BLaER1 (cell line): ENCODE measurements around the gene FAM222B.
"Not testable (repeated sequence)": the region's sequence is repeated elsewhere in the genome, so short reads cannot be mapped to it uniquely, and the experiment has no call there.

ENCODE experiments used
- H3K27ac ChIP-seq: shearing (Covaris generic); formaldehyde crosslinking; 2 replicates; pipeline ENCODE4 v1.8.1; 2022
- H3K27me3 ChIP-seq: shearing (Covaris generic); formaldehyde crosslinking; 2 replicates; pipeline ENCODE4 v1.8.1; 2022
- H3K36me3 ChIP-seq: shearing (Covaris generic); formaldehyde crosslinking; 2 replicates; pipeline ENCODE4 v1.8.1; 2022
- H3K4me1 ChIP-seq: shearing (Covaris generic); formaldehyde crosslinking; 2 replicates; pipeline ENCODE4 v1.8.1; 2022
- H3K4me2 ChIP-seq: shearing (Covaris generic); formaldehyde crosslinking; 2 replicates; pipeline ENCODE4 v1.8.1; 2022
- H3K4me3 ChIP-seq: shearing (Covaris generic); formaldehyde crosslinking; 2 replicates; pipeline ENCODE4 v1.8.1; 2022
- H3K9ac ChIP-seq: shearing (Covaris generic); formaldehyde crosslinking; 2 replicates; pipeline ENCODE4 v1.8.1; 2022
- H3K9me3 ChIP-seq: shearing (Covaris generic); formaldehyde crosslinking; 2 replicates; pipeline ENCODE4 v1.8.1; 2022
- H4K20me1 ChIP-seq: shearing (Covaris generic); formaldehyde crosslinking; 2 replicates; pipeline ENCODE4 v1.8.1; 2022
- Cebpa-rat ChIP-seq: shearing (Covaris generic); IDR thresholded peaks from 2 replicates; pipeline ENCODE4 v1.8.1; 2022

The FAM222B gene

DNA sequence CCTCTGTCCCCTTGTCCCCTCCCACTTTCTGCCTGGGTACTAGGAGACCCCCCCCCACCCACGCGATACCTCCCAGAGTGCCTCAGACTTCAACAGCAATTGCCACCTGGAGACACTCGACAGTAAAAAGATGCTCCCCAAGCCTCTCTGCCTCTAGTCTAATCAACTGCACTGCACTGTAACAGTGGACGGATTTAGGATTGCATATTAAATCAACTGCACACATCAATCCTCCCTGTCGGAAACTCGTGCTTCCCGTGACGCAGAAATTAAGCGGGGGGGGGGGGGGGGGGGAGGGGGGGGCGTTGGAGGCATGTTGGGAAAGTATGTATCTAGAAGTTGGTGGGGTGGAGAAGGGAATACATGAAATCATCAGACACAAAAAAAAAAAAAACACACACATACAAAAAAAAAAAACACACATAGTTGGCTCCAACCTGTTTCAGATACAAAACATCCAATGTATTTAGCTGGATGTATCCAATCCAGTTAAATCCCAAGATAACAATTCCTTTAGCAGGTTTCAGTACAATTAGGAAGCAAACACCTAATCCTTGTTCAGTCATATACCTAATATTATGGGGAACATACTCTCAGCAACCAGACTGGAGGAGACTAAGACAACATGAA lies 29.7 kb downstream of the FAM222B start:
- no peak for TF ChIP-seq Cebpa-rat
- peak overlapping the region; percentile 87 for H3K27ac ChIP-seq
- H3K4me2 ChIP-seq, result peak overlapping the region; percentile 75
- H3K4me1 ChIP-seq, result peaks cover 50% of the 10 kb centered on the region
- peak overlapping the region; percentile 88 for H3K9ac ChIP-seq
- H3K4me3 ChIP-seq, result peak overlapping the region; percentile 88
- no peaks in the 10 kb centered on the region for H3K9me3 ChIP-seq
- no peaks in the 10 kb centered on the region for H3K27me3 ChIP-seq
- H3K36me3 ChIP-seq, result peaks cover 3% of the 10 kb centered on the region; the same call in 1 of the 2 replicates
- peaks cover 22% of the 10 kb centered on the region for H4K20me1 ChIP-seq

DNA sequence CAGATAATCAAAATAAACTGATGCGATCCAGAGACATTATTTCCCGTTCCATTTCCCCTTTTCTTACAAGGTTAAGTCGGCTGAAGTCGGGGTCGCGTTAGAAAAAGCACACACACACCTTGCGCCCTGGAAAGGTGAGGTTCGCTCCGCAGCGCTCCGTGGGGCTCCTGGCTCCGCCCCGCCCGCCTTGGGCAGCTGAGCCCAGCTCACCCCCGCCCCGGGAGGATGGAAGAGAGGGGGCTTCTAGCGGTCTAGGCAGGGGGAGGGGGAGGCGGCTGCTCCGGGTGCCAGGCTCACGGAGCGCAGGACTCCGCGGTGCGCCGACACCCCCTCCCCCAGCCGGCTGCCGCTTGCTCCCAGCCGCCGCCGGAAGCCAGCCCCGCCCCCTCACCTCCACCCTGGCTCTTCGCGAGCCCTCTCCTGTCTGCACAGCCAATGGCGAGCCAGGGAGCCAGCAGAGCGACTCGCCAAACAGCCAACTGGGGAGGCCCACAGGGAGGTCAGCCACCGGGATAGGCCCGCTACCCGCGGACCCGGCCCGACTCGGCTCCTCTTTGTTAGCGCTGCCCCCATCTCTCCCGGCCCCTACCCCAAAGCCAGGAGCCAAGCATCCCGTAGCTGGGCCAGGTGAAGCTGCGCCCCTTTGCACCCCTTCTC lies 30.4 kb downstream of the FAM222B start:
- H3K4me2 ChIP-seq, result peak overlapping the region; percentile 94
- peaks cover 7% of the 10 kb centered on the region for H3K36me3 ChIP-seq
- H3K4me3 ChIP-seq, result peak overlapping the region; percentile 88
- peaks cover 29% of the 10 kb centered on the region for H4K20me1 ChIP-seq
- no peaks in the 10 kb centered on the region for H3K9me3 ChIP-seq
- H3K27ac ChIP-seq, result peak overlapping the region; percentile 87
- peak overlapping the region; percentile 88 for H3K9ac ChIP-seq
- H3K27me3 ChIP-seq, result no peaks in the 10 kb centered on the region
- H3K4me1 ChIP-seq, result peaks cover 50% of the 10 kb centered on the region
- no peak for TF ChIP-seq Cebpa-rat

DNA sequence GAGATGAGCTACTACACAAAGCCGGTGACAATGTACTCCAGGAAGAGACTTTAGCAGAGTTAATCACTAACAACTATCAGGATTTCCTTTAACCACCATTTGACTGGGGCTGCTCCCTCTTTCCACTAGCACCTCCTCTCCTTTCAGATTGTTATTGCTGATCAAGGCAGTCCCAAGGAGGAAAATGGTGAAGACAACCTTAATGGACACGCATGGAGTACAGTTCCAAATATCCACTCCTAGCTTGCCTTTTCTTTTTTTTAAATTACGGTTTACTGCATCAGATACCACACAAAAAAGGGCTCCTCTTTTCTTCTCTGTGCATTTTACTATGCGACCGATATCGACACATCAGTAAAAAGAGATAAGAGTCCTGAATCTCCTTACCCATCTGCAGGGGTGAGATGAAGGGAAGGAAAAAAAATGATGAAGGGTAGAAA lies 30.9 kb downstream of the FAM222B start:
- H3K9ac ChIP-seq, result peak overlapping the region; percentile 88
- H3K36me3 ChIP-seq, result peaks cover 11% of the 10 kb centered on the region
- H3K27ac ChIP-seq, result peak overlapping the region; percentile 87
- H3K4me1 ChIP-seq, result peaks cover 50% of the 10 kb centered on the region
- peak overlapping the region; percentile 94 for H3K4me2 ChIP-seq
- H4K20me1 ChIP-seq, result peaks cover 33% of the 10 kb centered on the region
- H3K9me3 ChIP-seq, result no peaks in the 10 kb centered on the region
- peak overlapping the region; percentile 88 for H3K4me3 ChIP-seq
- no peaks in the 10 kb centered on the region for H3K27me3 ChIP-seq
- TF ChIP-seq Cebpa-rat, result no peak

DNA sequence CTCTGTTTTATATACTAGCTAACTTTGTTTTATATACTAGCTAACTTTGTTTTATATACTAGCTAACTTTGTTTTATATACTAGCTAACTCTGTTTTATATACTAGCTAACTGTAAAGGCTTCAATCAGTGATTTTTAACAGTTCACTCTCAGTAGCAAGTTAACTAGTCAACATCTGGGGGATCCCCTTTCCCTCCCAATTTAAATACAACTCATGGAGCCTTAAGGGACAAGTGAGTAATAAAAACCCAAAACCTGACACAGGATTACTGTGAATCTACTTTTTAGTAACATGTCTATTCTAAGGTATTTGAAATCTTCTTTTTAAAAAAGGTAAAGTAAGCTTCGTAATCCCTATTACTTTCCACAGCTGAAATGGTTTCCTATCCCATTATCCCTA lies 32.2 kb downstream of the FAM222B start:
- Histone ChIP-seq H3K4me2 (peak overlapping the region; percentile 94; the same call in 1 of the 2 replicates), H3K9me3 (no peaks in the 10 kb centered on the region)

DNA sequence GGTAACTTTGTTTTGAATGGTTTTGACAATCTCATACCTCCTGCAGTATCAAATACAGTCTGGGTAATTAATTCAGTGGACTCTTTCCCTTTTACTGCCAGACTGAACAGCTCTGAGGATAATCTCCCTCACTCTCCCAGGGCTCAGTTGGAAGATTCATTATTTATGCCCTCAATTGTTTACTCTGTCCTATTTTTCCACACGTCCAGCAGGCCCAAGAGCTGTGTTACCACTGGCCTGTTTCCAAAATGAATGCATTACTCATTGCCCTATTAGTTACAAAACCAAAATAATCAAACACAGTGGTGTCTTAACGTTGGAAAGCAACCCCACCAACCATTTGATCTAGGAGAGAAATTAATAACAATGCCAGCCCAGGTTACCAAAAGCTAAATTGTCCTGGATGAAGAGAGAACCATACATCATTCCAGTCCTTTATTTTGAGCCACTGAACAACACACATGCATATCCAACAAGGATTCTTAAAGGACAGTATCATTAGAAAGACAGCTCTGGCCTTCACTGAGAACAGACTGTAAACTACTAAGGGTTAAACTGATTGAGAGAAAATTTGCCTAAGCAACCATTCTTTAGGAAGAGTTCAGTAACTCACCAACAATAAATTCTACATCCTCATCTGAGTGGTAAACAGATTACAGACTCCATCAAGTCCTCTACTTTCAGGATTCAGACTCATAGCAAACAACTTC lies 34.5 kb downstream of the FAM222B start:
- H3K36me3 ChIP-seq, result peaks cover 47% of the 10 kb centered on the region
- H3K27me3 ChIP-seq, result no peaks in the 10 kb centered on the region
- H3K4me1 ChIP-seq, result peaks cover 40% of the 10 kb centered on the region
- H3K4me2 ChIP-seq, result peak overlapping the region; percentile 11
- TF ChIP-seq Cebpa-rat, result no peak
- no peak overlapping the region for H3K27ac ChIP-seq
- H3K9ac ChIP-seq, result no peak overlapping the region
- peaks cover 51% of the 10 kb centered on the region for H4K20me1 ChIP-seq
- no peaks in the 10 kb centered on the region for H3K9me3 ChIP-seq
- H3K4me3 ChIP-seq, result no peak overlapping the region

More for the DNA sequence above, 32.2 kb downstream of the FAM222B start:
- H3K36me3 ChIP-seq, result peaks cover 23% of the 10 kb centered on the region
- TF ChIP-seq Cebpa-rat, result no peak
- no peak overlapping the region for H3K4me3 ChIP-seq
- no peaks in the 10 kb centered on the region for H3K27me3 ChIP-seq
- no peak overlapping the region for H3K27ac ChIP-seq
- H4K20me1 ChIP-seq, result peaks cover 33% of the 10 kb centered on the region
- peaks cover 50% of the 10 kb centered on the region for H3K4me1 ChIP-seq
- H3K9ac ChIP-seq, result no peak overlapping the region

DNA sequence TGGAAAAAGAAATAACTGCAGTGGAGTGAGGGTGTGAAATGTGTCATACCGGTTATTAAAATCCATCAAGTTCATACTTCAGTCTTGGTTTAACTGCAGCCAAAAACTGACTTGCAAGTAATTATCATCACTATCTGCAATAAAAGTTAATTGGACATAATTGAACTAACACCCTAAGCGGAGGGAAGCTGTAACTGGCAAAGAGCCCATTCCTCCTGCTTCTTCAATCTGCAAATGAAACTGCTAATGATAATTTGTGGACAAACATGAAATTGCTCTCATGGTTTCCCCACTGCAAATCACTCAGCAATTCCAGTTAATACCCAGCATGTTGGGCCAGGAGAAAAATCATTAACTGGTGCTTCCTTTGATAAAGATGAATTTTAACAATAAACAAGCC lies 46.5 kb downstream of the FAM222B start:
- H3K27ac ChIP-seq, result no peak overlapping the region

DNA sequence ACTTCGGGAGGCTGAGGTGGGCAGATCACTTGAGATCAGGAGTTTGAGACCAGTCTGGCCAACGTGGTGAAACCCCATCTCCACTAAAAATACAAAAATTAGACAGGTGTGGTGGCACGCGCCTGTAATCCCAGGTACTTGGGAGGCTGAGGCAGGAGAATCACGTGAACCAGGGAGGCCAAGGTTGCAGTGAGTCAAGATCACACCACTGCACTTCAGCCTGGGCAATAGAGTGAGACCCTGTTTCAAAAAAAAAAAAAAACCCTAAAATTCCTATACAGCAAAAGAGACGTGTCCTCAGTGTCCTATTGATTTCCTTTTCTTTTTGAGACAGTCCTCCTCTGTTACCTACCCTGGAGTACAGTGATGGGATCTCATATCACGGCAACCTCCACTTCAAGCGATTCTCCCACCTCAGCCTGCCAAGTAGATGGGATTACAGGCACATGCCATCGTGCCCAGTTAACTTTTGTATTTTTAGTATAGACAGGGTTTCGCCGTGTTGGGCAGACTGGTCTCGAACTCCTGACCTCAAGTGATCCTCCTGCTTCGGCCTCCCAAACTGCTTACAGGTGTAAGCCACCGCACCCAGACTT lies 47.6 kb downstream of the FAM222B start:
- H3K9ac ChIP-seq, H3K4me1 ChIP-seq, H3K27ac ChIP-seq, H3K27me3 ChIP-seq, H3K4me2 ChIP-seq, H3K4me3 ChIP-seq, H3K9me3 ChIP-seq: not testable (repeated sequence)
- Histone ChIP-seq H4K20me1 (peaks cover 95% of the 10 kb centered on the region), H3K36me3 (peaks cover 39% of the 10 kb centered on the region)

More for the DNA sequence above, 46.5 kb downstream of the FAM222B start:
- no peaks in the 10 kb centered on the region for H3K27me3 ChIP-seq
- no peak overlapping the region for H3K4me3 ChIP-seq
- no peak overlapping the region for H3K4me2 ChIP-seq
- TF ChIP-seq Cebpa-rat, result no peak
- H3K9me3 ChIP-seq, result no peaks in the 10 kb centered on the region
- H3K36me3 ChIP-seq, result peaks cover 43% of the 10 kb centered on the region
- no peak overlapping the region for H3K9ac ChIP-seq
- H3K4me1 ChIP-seq, result no peaks in the 10 kb centered on the region
- peaks cover 92% of the 10 kb centered on the region for H4K20me1 ChIP-seq

DNA sequence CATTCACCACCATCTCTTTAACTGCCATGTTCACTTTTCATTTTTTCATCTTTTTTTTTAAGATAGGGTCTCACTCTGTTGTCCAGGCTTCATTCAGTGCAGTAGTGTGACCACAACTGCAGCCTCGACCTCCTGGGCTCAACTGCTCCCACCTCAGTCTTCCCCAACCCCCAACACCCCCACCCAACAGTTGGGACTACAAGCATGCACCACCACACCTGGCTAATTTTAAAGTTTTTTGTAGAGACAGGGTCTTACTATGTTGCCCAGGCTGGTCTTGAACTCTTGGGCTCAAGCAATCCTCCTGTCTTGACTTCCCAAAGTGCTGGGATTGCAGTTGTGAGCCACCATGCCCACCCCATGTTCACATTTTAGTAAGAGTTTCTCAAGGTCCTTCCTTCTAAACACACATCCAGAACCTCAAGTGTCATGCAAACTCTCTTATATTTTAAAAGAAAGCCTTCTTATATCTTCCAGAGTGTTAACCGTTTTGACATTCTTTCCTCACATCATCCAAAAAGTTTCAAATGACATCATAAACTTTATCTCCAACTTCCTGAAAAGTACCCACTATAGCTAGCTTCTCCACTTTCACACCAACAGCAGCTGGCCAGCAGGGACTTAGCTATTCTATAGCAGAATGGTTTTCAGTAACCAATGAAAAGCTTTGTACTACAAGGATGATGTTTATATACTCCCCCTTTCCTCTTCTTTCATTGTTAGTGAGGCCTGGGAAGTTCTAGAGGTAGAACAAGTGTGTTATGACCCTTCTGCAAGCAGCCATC lies 49.5 kb downstream of the FAM222B start:
- Histone ChIP-seq H3K4me2 (no peak overlapping the region), H3K9ac (no peak overlapping the region), H3K27ac (no peak overlapping the region), H3K9me3 (no peaks in the 10 kb centered on the region), H3K4me1 (0 out of 2 replicates have a peak, but pooled peaks cover 6% of the 10 kb centered on the region), H3K4me3 (no peak overlapping the region), H3K36me3 (peaks cover 38% of the 10 kb centered on the region; the same call in 1 of the 2 replicates), H3K27me3 (no peaks in the 10 kb centered on the region), H4K20me1 (peaks cover 91% of the 10 kb centered on the region)
- no peak for TF ChIP-seq Cebpa-rat

DNA sequence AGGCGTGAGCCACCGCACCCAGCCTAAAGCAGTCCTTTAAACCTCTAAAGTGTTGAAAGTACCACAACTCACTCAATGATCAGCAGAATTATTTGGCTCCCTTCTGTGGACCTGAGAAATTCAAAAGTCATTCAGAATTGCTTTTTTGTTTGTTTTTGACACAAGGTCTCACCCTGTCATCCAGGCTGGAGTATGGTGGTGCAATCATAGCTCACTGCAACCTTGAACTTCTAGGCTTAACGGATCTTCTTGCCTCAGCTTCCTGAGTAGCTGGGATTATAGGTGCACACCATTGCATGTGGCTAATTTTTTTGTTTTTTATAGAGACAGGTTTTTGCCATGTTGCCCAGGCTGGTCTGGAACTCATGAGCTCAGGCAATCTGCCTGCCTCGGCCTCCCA lies 54.5 kb downstream of the FAM222B start:
- no peak overlapping the region for H3K27ac ChIP-seq
- H3K4me1 ChIP-seq, result 0 out of 2 replicates have a peak, but pooled peaks cover 15% of the 10 kb centered on the region
- H3K9me3 ChIP-seq, result no peaks in the 10 kb centered on the region
- no peak for TF ChIP-seq Cebpa-rat
- no peak overlapping the region for H3K9ac ChIP-seq
- H4K20me1 ChIP-seq, result peaks cover 87% of the 10 kb centered on the region
- no peak overlapping the region for H3K4me2 ChIP-seq
- peaks cover 30% of the 10 kb centered on the region; the same call in 1 of the 2 replicates for H3K36me3 ChIP-seq
- H3K4me3 ChIP-seq, result no peak overlapping the region
- no peaks in the 10 kb centered on the region for H3K27me3 ChIP-seq
